Subcutaneous abdominal adipose tissue (tissue), 5 donors: ENCODE measurements around the gene PKP2.

Experiments
- H3K27ac ChIP-seq: one replicate; pipeline ENCODE4 v1.7.0; 2013; ENCODE audit warnings: low read depth, mild to moderate bottlenecking, inconsistent platforms, low read length, moderate library complexity
- H3K27me3 ChIP-seq, 5 donors: one replicate each; pipeline ENCODE4 v1.7.0; 2013; ENCODE audit warnings: low read length in 5 of 5, inconsistent platforms in 1 of 5; ENCODE audit not compliant: control insufficient read depth in 5 of 5, insufficient read depth in 4 of 5
- H3K36me3 ChIP-seq, 5 donors: one replicate each; pipeline ENCODE4 v1.7.0; 2013; ENCODE audit warnings: low read length in 5 of 5; ENCODE audit not compliant: control insufficient read depth in 5 of 5, insufficient read depth in 5 of 5
- H3K4me1 ChIP-seq, 5 donors: one replicate each; pipeline ENCODE4 v1.7.0; 2013; ENCODE audit warnings: low read length in 5 of 5, mild to moderate bottlenecking in 3 of 5, moderate library complexity in 1 of 5; ENCODE audit not compliant: control insufficient read depth in 5 of 5, insufficient read depth in 5 of 5
- H3K4me3 ChIP-seq, 5 donors: one replicate each; pipeline ENCODE4 v1.7.0; 2013; ENCODE audit warnings: low read length in 5 of 5, low read depth in 1 of 5
- H3K9ac ChIP-seq, 5 donors: one replicate each; pipeline ENCODE4 v1.7.0; 2013; ENCODE audit warnings: low read length in 5 of 5, mild to moderate bottlenecking in 4 of 5, moderate library complexity in 3 of 5
- H3K9me3 ChIP-seq, 5 donors: one replicate each; pipeline ENCODE4 v1.7.0; 2013; ENCODE audit warnings: low read length in 5 of 5; ENCODE audit not compliant: control insufficient read depth in 5 of 5
- donor health status: healthy.
- donor health status: healthy.
- donor health status: healthy.
- donor health status: healthy.
- donor health status: healthy.

The PKP2 gene

DNA sequence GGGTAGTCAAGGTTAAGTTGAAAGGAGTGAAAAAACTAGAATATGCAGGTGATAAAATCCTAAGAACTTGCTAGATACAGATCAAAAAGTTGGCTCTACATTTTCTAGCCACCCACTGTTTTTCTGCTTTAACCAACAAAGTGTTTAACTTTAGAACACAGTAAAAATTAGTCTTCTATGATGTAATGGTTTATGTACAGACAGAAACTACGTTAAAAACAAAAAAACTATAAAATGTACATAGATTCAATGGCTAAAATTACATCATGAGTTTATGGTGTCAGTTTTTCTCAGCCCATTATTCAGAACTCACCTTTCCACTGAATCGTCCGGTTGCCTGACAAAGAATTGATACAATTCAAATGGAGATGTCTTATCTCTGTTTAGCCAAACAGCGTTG is 143.0 kb downstream of the PKP2 start:
- H3K4me1 ChIP-seq: peaks cover 3 to 28% (median 22%) of the 10 kb centered on the region in 5 donors
- peak overlapping the region; percentile 87 for H3K27ac ChIP-seq
- H3K27me3 ChIP-seq: no peaks in the 10 kb centered on the region
- H3K9me3 ChIP-seq: no peaks in the 10 kb centered on the region
- H3K9ac ChIP-seq: peak overlapping the region in 4 of 5 donors; percentile 2 to 91 (median 40)
- H3K4me3 ChIP-seq: peak overlapping the region in 3 of 5 donors; percentile 23 to 98 (median 79)
- peaks cover 19 to 45% (median 33%) of the 10 kb centered on the region in 5 donors for H3K36me3 ChIP-seq

DNA sequence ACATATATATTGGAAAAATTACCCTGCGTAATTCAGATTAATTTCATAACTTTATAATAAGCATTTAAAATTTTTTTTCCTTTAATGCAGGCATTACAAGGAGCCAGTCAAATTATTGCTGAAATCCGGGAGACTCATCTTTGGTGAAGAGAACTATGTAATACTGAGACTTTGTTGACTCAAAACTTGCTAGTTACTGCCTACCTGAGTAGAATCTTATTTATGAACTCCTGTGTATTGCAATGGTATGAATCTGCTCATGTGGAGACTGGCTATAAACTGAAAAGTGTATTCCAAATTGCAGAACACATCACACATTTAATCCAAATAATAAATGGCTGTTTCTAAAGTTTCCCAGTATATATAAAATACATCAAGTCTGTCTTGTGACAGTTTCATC is 153.3 kb downstream of the PKP2 start:
- peaks cover 61 to 93% (median 74%) of the 10 kb centered on the region in 5 donors for H3K36me3 ChIP-seq

DNA sequence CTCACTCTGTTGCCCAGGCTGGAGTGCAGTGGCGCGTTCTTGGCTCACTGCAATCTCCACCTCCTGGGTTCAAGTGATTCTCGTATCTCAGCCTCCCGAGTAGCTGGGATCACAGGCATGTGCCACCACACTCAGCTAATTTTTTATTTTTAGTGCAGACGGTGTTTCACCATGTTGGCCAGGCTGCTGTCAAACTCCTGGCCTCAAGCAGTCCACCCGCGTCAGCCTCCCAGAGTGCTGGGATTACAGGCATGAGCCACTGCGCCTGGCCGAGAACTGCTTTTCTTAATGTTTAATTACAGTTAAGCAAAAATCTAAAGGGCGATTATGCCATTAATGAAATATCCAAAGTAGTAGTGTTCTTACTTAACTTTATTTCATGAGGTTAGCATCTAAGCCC is 154.4 kb downstream of the PKP2 start:
- Histone ChIP-seq H3K36me3 (peaks cover 51 to 91% (median 69%) of the 10 kb centered on the region in 5 donors), H3K9ac (no peak overlapping the region), H3K27me3 (no peaks in the 10 kb centered on the region), H3K9me3 (no peaks in the 10 kb centered on the region), H3K4me3 (no peak overlapping the region), H3K27ac (no peak overlapping the region), H3K4me1 (no peaks in the 10 kb centered on the region)

More for the DNA sequence above, 153.3 kb downstream of the PKP2 start:
- H3K9ac ChIP-seq: no peak overlapping the region
- H3K9me3 ChIP-seq: no peaks in the 10 kb centered on the region
- H3K4me1 ChIP-seq: no peaks in the 10 kb centered on the region
- no peak overlapping the region for H3K4me3 ChIP-seq
- no peak overlapping the region for H3K27ac ChIP-seq
- H3K27me3 ChIP-seq: no peaks in the 10 kb centered on the region
